K562 (cell line): Measurements from ENCODE around the gene ALDH9A1.

Experiments
- ESRRA ChIP-seq: fragments of 450-650 bp; IDR thresholded peaks from 2 replicates; pipeline ENCODE4 v1.6.1; 2014; ENCODE audit warnings: low read depth, mild to moderate bottlenecking, moderate library complexity, borderline replicate concordance
- ZNF274 ChIP-seq: IDR thresholded peaks from 2 replicates; pipeline ENCODE4 v1.6.1; 2011; ENCODE audit warnings: low read depth, mild to moderate bottlenecking, low read length, moderate library complexity, borderline replicate concordance
- TF ChIP-seq, protein P1 (sequence below): sonication (generic); formaldehyde crosslinking; IDR thresholded peaks from 2 replicates; pipeline ENCODE4 v1.8.1; 2023; ENCODE audit warnings: mild to moderate bottlenecking, missing genetic modification reagents

DNA sequence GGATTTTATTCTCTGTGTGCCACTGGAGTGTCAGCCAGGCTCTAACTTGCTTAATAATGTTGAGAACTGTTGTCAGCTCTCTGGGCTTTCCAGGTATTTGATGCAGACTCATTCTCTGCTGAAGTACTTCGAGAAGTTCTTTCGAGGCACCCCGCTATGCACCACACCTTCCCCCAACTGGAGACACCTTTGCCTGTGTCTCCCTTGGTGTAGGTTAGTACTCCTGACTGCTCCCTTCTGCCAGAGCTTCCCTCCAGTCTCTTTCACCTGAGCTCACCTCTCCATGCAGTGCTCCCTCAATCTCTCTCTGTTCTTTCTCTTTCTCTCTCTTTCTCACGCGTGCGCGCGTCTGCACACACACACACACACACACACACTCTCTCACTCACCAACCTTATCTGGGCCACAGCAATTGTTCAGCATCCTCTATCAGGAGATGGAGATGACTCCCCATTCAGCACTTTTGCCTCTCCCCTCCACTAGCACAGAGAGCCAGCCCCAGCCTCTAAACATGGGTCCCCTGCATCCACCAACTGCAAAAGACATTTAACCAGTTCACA is 81.3 kb downstream of the ALDH9A1 start:
- TF ChIP-seq, protein P1, sequence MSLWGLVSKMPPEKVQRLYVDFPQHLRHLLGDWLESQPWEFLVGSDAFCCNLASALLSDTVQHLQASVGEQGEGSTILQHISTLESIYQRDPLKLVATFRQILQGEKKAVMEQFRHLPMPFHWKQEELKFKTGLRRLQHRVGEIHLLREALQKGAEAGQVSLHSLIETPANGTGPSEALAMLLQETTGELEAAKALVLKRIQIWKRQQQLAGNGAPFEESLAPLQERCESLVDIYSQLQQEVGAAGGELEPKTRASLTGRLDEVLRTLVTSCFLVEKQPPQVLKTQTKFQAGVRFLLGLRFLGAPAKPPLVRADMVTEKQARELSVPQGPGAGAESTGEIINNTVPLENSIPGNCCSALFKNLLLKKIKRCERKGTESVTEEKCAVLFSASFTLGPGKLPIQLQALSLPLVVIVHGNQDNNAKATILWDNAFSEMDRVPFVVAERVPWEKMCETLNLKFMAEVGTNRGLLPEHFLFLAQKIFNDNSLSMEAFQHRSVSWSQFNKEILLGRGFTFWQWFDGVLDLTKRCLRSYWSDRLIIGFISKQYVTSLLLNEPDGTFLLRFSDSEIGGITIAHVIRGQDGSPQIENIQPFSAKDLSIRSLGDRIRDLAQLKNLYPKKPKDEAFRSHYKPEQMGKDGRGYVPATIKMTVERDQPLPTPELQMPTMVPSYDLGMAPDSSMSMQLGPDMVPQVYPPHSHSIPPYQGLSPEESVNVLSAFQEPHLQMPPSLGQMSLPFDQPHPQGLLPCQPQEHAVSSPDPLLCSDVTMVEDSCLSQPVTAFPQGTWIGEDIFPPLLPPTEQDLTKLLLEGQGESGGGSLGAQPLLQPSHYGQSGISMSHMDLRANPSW (CRISPR knock-in tag), result no peak
- TF ChIP-seq ZNF274 (no peak), ESRRA (no peak)
